Endothelial cell of umbilical vein (primary cell): ENCODE data around the gene TAF6. TPM values are rescaled to one million over a fixed set of nuclear protein-coding genes. Genes with fewer than 3 reads are reported as not detected.

Experiments
- BruUV-seq: library from RNA; stranded (reverse); fragments of 400-500 nt; replicated peaks from 2 replicates; lab custom pipeline; 2021; lab: Mats Ljungman, UMichigan
- CTCF ChIA-PET: fragments of 300-600, 350-600 bp; sonication (Branson Sonifier 250); formaldehyde crosslinking; loops from one replicate; lab custom pipeline; 2021; ENCODE audit warnings: antibody characterized with exemption, inconsistent platforms; lab: Charles Lee
- POLR2A ChIA-PET: fragments of 300-600, 350-600 bp; sonication (Branson Sonifier 250); formaldehyde crosslinking; loops from one replicate; lab custom pipeline; 2021; ENCODE audit warnings: antibody characterized with exemption, inconsistent platforms; lab: Charles Lee
- DNase-seq: peaks from one replicate; pipeline ENCODE4 v3.0.0-alpha.2; 2011; ENCODE audit warnings: low read depth, low spot score
- FAIRE-seq: peaks from 2 replicates; lab custom pipeline; 2011; peaks lifted over from hg19 to GRCh38; lab: Jason Lieb, UNC
- H2AFZ ChIP-seq: 2 replicates; pipeline ENCODE4 v1.6.0; 2012; ENCODE audit warnings: low read depth, low read length, control low read depth, inconsistent platforms
- H3K27ac ChIP-seq: 2 replicates; pipeline ENCODE4 v1.5.1; 2011; ENCODE audit warnings: low read depth, mild to moderate bottlenecking, control low read depth, low read length, moderate library complexity; ENCODE audit not compliant: insufficient read depth
- H3K27me3 ChIP-seq, 2 experiments: 2 replicates each; pipeline versions ENCODE4 v1.6.0 to v1.6.1; 2011; ENCODE audit warnings: low read length in 2 of 2, mixed read lengths in 1 of 2; ENCODE audit not compliant: control insufficient read depth in 2 of 2, insufficient read depth in 2 of 2
- H3K36me3 ChIP-seq, 2 experiments: 2 replicates in 1 of 2; 3 replicates in 1 of 2; pipeline ENCODE4 v1.5.1; 2011; ENCODE audit warnings: low read length in 2 of 2, mild to moderate bottlenecking in 1 of 2, moderate library complexity in 1 of 2; ENCODE audit not compliant: control insufficient read depth in 2 of 2, insufficient read depth in 2 of 2; ENCODE audit errors: extremely low read depth in 1 of 2
- H3K4me1 ChIP-seq: 3 replicates; pipeline ENCODE4 v1.5.1; 2011; ENCODE audit warnings: mild to moderate bottlenecking, low read length; ENCODE audit not compliant: control insufficient read depth, insufficient read depth; ENCODE audit errors: extremely low read depth
- H3K4me2 ChIP-seq: 2 replicates; pipeline ENCODE4 v1.6.1; 2011; ENCODE audit warnings: low read length, control low read depth, mixed read lengths; ENCODE audit not compliant: insufficient read depth
- H3K4me3 ChIP-seq, 3 experiments: fragments of 200-600 bp in 1 of 3; sonication (generic), shearing (Covaris generic) in 1 of 3; replicated peaks in 1 of 3; 2 replicates each; pipeline ENCODE4 v1.5.1; 2011 to 2016; ENCODE audit warnings: control low read depth in 3 of 3, low read length in 3 of 3, mild to moderate bottlenecking in 2 of 3, inconsistent platforms in 1 of 3, low read depth in 1 of 3, moderate library complexity in 1 of 3; ENCODE audit not compliant: insufficient read depth in 1 of 3
- H3K79me2 ChIP-seq: 2 replicates; pipeline ENCODE4 v1.6.0; 2012; ENCODE audit warnings: low read length, inconsistent platforms; ENCODE audit not compliant: control insufficient read depth, insufficient read depth
- H3K9ac ChIP-seq: replicated peaks from 2 replicates; pipeline ENCODE3; 2011; ENCODE audit warnings: low read length, control low read depth; ENCODE audit not compliant: insufficient read depth; ENCODE audit errors: extremely low read depth
- H3K9me1 ChIP-seq: replicated peaks from 3 replicates; pipeline ENCODE4 v1.6.0; 2011; ENCODE audit warnings: mild to moderate bottlenecking, low read length; ENCODE audit not compliant: control insufficient read depth, insufficient read depth; ENCODE audit errors: extremely low read depth
- H3K9me3 ChIP-seq: replicated peaks from 2 replicates; pipeline ENCODE4 v1.5.1; 2012; ENCODE audit warnings: low read length, inconsistent platforms; ENCODE audit not compliant: control insufficient read depth, insufficient read depth
- H4K20me1 ChIP-seq: replicated peaks from 2 replicates; pipeline ENCODE3; 2011; ENCODE audit warnings: mild to moderate bottlenecking, low read length; ENCODE audit not compliant: control insufficient read depth, insufficient read depth; ENCODE audit errors: extremely low read depth
- CTCF ChIP-seq, 2 donors: IDR thresholded peaks; 1 replicate in 1 of 2; 2 replicates in 1 of 2; pipeline ENCODE4 v1.5.1; 2011; ENCODE audit warnings: low read length in 2 of 2, mild to moderate bottlenecking in 2 of 2, moderate library complexity in 2 of 2, control low read depth in 1 of 2, inconsistent platforms in 1 of 2, low read depth in 1 of 2; ENCODE audit not compliant: insufficient read depth in 1 of 2; ENCODE audit errors: extremely low read depth in 1 of 2
- EZH2 ChIP-seq: IDR thresholded peaks from 2 replicates; pipeline ENCODE4 v1.6.1; 2012; ENCODE audit warnings: borderline replicate concordance, low read depth, mild to moderate bottlenecking, moderate library complexity, low read length, inconsistent platforms; ENCODE audit not compliant: severe bottlenecking
- FOS ChIP-seq: IDR thresholded peaks from 2 replicates; pipeline ENCODE4 v1.6.1; 2011; ENCODE audit warnings: mild to moderate bottlenecking, low read length, moderate library complexity, borderline replicate concordance; ENCODE audit not compliant: insufficient read depth
- GATA2 ChIP-seq: IDR thresholded peaks from 2 replicates; pipeline ENCODE4 v1.7.0; 2011; ENCODE audit warnings: low read depth, mild to moderate bottlenecking, moderate library complexity, mixed read lengths, low read length; ENCODE audit not compliant: insufficient read length, insufficient read depth
- JUN ChIP-seq: IDR thresholded peaks from 2 replicates; pipeline ENCODE4 v1.6.1; 2011; ENCODE audit warnings: borderline replicate concordance, low read depth; ENCODE audit not compliant: insufficient read length, insufficient read depth
- MYC ChIP-seq: IDR thresholded peaks from one replicate; pipeline ENCODE4 v1.6.1; 2011; ENCODE audit warnings: mild to moderate bottlenecking, low read depth, low read length
- POLR2A ChIP-seq: IDR thresholded peaks from 2 replicates; pipeline ENCODE4 v1.6.1; 2012; ENCODE audit warnings: low read depth, mild to moderate bottlenecking, control low read depth, low read length
- POLR2AphosphoS5 ChIP-seq: IDR thresholded peaks from 2 replicates; pipeline ENCODE4 v1.6.1; 2012; ENCODE audit warnings: low read depth, mild to moderate bottlenecking, control low read depth, low read length, moderate library complexity; ENCODE audit not compliant: insufficient read depth
- dilution Hi-C: fragments of 300-500 bp; cut with MboI; formaldehyde crosslinking; loops from one replicate; pipeline ENCODE4 v1.15.0; 2019; ENCODE audit warnings: low sequenced_read_pairs; ENCODE audit not compliant: extremely low pct_ligation_motif_present
- intact Hi-C: fragments of 100-400 bp; cut with micrococcal nuclease; formaldehyde crosslinking; loops from one replicate; pipeline ENCODE4 v1.10.0; 2022
- polyA plus RNA-seq, 4 experiments: library from polyadenylated mRNA; depleted of rRNA in 3 of 4; stranded (reverse) in 3 of 4; unstranded in 1 of 4; fragments of >200 nt; gene quantifications; 2 replicates each; pipeline versions ENCODE4 v1.2.1 to v1.2.3, GENCODE V29; 2011 to 2012; ENCODE audit warnings: missing spikeins in 1 of 4
- total RNA-seq: library from RNA; stranded (reverse); gene quantifications from 2 replicates; pipeline ENCODE4 v1.2.3, GENCODE V29; 2021
- TF ChIP-seq, protein P1 (sequence below): IDR thresholded peaks from 2 replicates; pipeline ENCODE4 v1.6.1; 2011; ENCODE audit not compliant: insufficient read depth, insufficient read length

TAF6 gene
- total and polyA plus RNA-seq, 2 donors (not counting 3 experiments of a cell fraction or from before 2014, with no cell fraction given), result 32.7 to 64.6 TPM

DNA sequence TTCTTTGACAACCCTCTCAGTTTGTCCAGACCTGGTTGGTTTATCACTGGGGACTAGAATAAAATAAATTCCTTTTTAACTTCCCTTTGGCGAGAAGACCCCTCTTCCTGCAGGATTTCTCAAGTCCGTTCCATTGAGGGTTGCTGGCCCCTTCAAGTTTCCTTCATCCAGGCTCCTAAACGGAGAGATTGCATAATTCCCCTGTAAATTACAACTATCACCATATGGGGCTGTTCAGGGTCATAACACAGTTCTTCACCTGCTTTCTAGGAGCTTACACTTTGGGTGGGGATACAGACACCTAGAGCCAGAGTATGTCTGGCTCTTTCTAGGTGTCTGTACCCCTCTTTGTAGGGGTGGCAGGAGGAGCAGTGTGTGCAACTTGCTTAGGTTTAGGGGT is 33.6 kb downstream of the TAF6 start:
- no peak for DNase-seq
- ChIA-PET CTCF (no interaction called here), POLR2A (no interaction called here)
- peak overlapping the region; percentile 94 for H3K27ac ChIP-seq
- intact Hi-C loops, result loop anchor here (10.0 kb wide), 1 partner anchor 171 kb away; the partner anchor contains the start of gene TRIM4
- H3K9me3 ChIP-seq, result no peaks in the 10 kb centered on the region
- no peaks in the 10 kb centered on the region for H3K9me1 ChIP-seq
- dilution Hi-C loops, result no loop called here
- TF ChIP-seq EZH2, result no peak
- TF ChIP-seq CTCF (IDR thresholded peaks at IDR 0.05; ENCODE audit: extremely low read depth in 1 of 2, insufficient read depth in 1 of 2, low read depth in 1 of 2, low read length in 2 of 2), result no peak
- no peak for TF ChIP-seq POLR2A
- no peak for TF ChIP-seq POLR2AphosphoS5
- no peak for TF ChIP-seq MYC
- TF ChIP-seq GATA2, result no peak
- no peak for TF ChIP-seq JUN
- TF ChIP-seq, protein P1, sequence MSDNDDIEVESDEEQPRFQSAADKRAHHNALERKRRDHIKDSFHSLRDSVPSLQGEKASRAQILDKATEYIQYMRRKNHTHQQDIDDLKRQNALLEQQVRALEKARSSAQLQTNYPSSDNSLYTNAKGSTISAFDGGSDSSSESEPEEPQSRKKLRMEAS, result no peak
- no peak for TF ChIP-seq FOS
- peaks cover 0 to 3% of the 10 kb centered on the region in 2 experiments for H3K36me3 ChIP-seq
- H3K4me2 ChIP-seq, result no peak overlapping the region
- peaks cover 37% of the 10 kb centered on the region for H3K4me1 ChIP-seq
- no peaks in the 10 kb centered on the region for H3K27me3 ChIP-seq
- no peak overlapping the region for H2AFZ ChIP-seq
- no peak for FAIRE-seq
- H3K79me2 ChIP-seq, result peaks cover 24% of the 10 kb centered on the region
- H4K20me1 ChIP-seq, result no peaks in the 10 kb centered on the region
- BruUV-seq, result no TSS peak
- H3K9ac ChIP-seq, result no peak overlapping the region
- H3K4me3 ChIP-seq, result no peak overlapping the region
